Measurements from ENCODE around the gene SPOPL.
"Not testable (repeated sequence)": the region's sequence is repeated elsewhere in the genome, so short reads cannot be mapped to it uniquely, and the experiment has no call there.

Gene SPOPL

GRCh38 chr2:138536302-138536701 lies 34.7 kb downstream of the SPOPL start:
- Mint-ChIP-seq H3K4me3 (no peak overlapping the region), H3K4me1 (no peaks in the 10 kb centered on the region), H3K9me3 (peaks cover 7 to 26% of the 10 kb centered on the region in 2 donors), H3K27me3 (no peaks in the 10 kb centered on the region), H3K27ac (no peak overlapping the region)
- DNase-seq (no peak), ATAC-seq (no peak)

- DNase-seq (no peak), ATAC-seq (no peak)
- H3K27ac Mint-ChIP-seq = no peak overlapping the region
- H3K27me3 Mint-ChIP-seq = no peaks in the 10 kb centered on the region
- no peak overlapping the region for H3K4me3 Mint-ChIP-seq
- no peaks in the 10 kb centered on the region for H3K4me1 Mint-ChIP-seq
- peaks cover 7 to 30% of the 10 kb centered on the region in 2 donors for H3K9me3 Mint-ChIP-seq
Measured at GRCh38 chr2:138536740-138537139, 35.2 kb downstream of the SPOPL start.

GRCh38 chr2:138537170-138537915 lies 35.8 kb downstream of the SPOPL start:
- no peak overlapping the region for H3K4me3 Mint-ChIP-seq
- DNase-seq (no peak), ATAC-seq (no peak)
- H3K27ac Mint-ChIP-seq = no peak overlapping the region
- no peaks in the 10 kb centered on the region for H3K4me1 Mint-ChIP-seq
- peaks cover 7 to 36% of the 10 kb centered on the region in 2 donors for H3K9me3 Mint-ChIP-seq
- no peaks in the 10 kb centered on the region for H3K27me3 Mint-ChIP-seq

- H3K4me1 Mint-ChIP-seq = peaks cover 11% of the 10 kb centered on the region
- H3K9me3 Mint-ChIP-seq = peaks cover 0 to 21% of the 10 kb centered on the region in 2 donors
- not testable (repeated sequence) for H3K27ac Mint-ChIP-seq, DNase-seq, H3K4me3 Mint-ChIP-seq, H3K27me3 Mint-ChIP-seq, ATAC-seq
Measured at GRCh38 chr2:138544206-138544605, 42.6 kb downstream of the SPOPL start.

GRCh38 chr2:138548796-138549195 lies 47.2 kb downstream of the SPOPL start:
- DNase-seq = no peak
- Mint-ChIP-seq H3K27me3 (no peaks in the 10 kb centered on the region), H3K9me3 (peaks cover 0 to 5% of the 10 kb centered on the region in 2 donors), H3K4me3 (no peak overlapping the region), H3K27ac (no peak overlapping the region), H3K4me1 (peaks cover 6% of the 10 kb centered on the region)
- no peak for ATAC-seq

- no peak overlapping the region for H3K4me3 Mint-ChIP-seq
- no peaks in the 10 kb centered on the region for H3K4me1 Mint-ChIP-seq
- H3K27me3 Mint-ChIP-seq = no peaks in the 10 kb centered on the region
- DNase-seq (no peak), ATAC-seq (no peak)
- H3K27ac Mint-ChIP-seq = peak overlapping the region in 1 of 2 donors; percentile 31
- H3K9me3 Mint-ChIP-seq = no peaks in the 10 kb centered on the region
Measured at GRCh38 chr2:138550172-138550571, 48.6 kb downstream of the SPOPL start.

GRCh38 chr2:138550670-138551287 lies 49.2 kb downstream of the SPOPL start:
- Mint-ChIP-seq H3K27me3 (no peaks in the 10 kb centered on the region), H3K27ac (no peak overlapping the region)
- no peak for DNase-seq

GRCh38 chr2:138554123-138554522 lies 52.6 kb downstream of the SPOPL start:
- DNase-seq (no peak), ATAC-seq (no peak)
- Mint-ChIP-seq H3K27me3 (no peaks in the 10 kb centered on the region), H3K9me3 (no peaks in the 10 kb centered on the region), H3K4me1 (no peaks in the 10 kb centered on the region), H3K4me3 (no peak overlapping the region), H3K27ac (no peak overlapping the region)

More at GRCh38 chr2:138550670-138551287, 49.2 kb downstream of the SPOPL start:
- Mint-ChIP-seq H3K9me3 (no peaks in the 10 kb centered on the region), H3K4me3 (no peak overlapping the region), H3K4me1 (no peaks in the 10 kb centered on the region)
- ATAC-seq = no peak

GRCh38 chr2:138559641-138560040 lies 58.1 kb downstream of the SPOPL start:
- no peaks in the 10 kb centered on the region for H3K9me3 Mint-ChIP-seq
- ATAC-seq (no peak), DNase-seq (no peak)
- no peaks in the 10 kb centered on the region for H3K27me3 Mint-ChIP-seq
- no peak overlapping the region for H3K27ac Mint-ChIP-seq
- H3K4me1 Mint-ChIP-seq = no peaks in the 10 kb centered on the region
- no peak overlapping the region for H3K4me3 Mint-ChIP-seq

GRCh38 chr2:138564586-138565229 lies 63.1 kb downstream of the SPOPL start:
- no peak overlapping the region for H3K4me3 Mint-ChIP-seq
- DNase-seq (no peak), ATAC-seq (no peak)
- H3K27me3 Mint-ChIP-seq = no peaks in the 10 kb centered on the region
- no peaks in the 10 kb centered on the region for H3K9me3 Mint-ChIP-seq
- no peak overlapping the region for H3K27ac Mint-ChIP-seq
- H3K4me1 Mint-ChIP-seq = no peaks in the 10 kb centered on the region

GRCh38 chr2:138565230-138565598 lies 63.6 kb downstream of the SPOPL start:
- no peaks in the 10 kb centered on the region for H3K4me1 Mint-ChIP-seq
- no peak overlapping the region for H3K27ac Mint-ChIP-seq
- no peaks in the 10 kb centered on the region for H3K9me3 Mint-ChIP-seq
- ATAC-seq = no peak
- DNase-seq = no peak
- H3K4me3 Mint-ChIP-seq = no peak overlapping the region
- no peaks in the 10 kb centered on the region for H3K27me3 Mint-ChIP-seq

- DNase-seq (no peak), ATAC-seq (no peak)
- Mint-ChIP-seq H3K27me3 (no peaks in the 10 kb centered on the region), H3K9me3 (peaks cover 8 to 10% of the 10 kb centered on the region in 2 donors), H3K27ac (no peak overlapping the region), H3K4me1 (no peaks in the 10 kb centered on the region), H3K4me3 (no peak overlapping the region)
Measured at GRCh38 chr2:138572318-138572717, 70.7 kb downstream of the SPOPL start.

- Mint-ChIP-seq H3K4me1 (no peaks in the 10 kb centered on the region), H3K27me3 (no peaks in the 10 kb centered on the region), H3K27ac (no peak overlapping the region), H3K4me3 (no peak overlapping the region), H3K9me3 (peaks cover 17 to 29% of the 10 kb centered on the region in 2 donors)
- no peak for ATAC-seq
- DNase-seq = no peak
Measured at GRCh38 chr2:138577066-138577465, 75.5 kb downstream of the SPOPL start.

- H3K27me3 Mint-ChIP-seq = no peaks in the 10 kb centered on the region
- no peak for ATAC-seq
- no peak for DNase-seq
- H3K27ac Mint-ChIP-seq = no peak overlapping the region
- H3K4me3 Mint-ChIP-seq = no peak overlapping the region
- H3K9me3 Mint-ChIP-seq = peaks cover 16 to 25% of the 10 kb centered on the region in 2 donors
- H3K4me1 Mint-ChIP-seq = no peaks in the 10 kb centered on the region
Measured at GRCh38 chr2:138579556-138579955, 78.0 kb downstream of the SPOPL start.

- DNase-seq (no peak), ATAC-seq (no peak)
- Mint-ChIP-seq H3K4me3 (no peak overlapping the region), H3K27ac (no peak overlapping the region), H3K4me1 (no peaks in the 10 kb centered on the region), H3K27me3 (no peaks in the 10 kb centered on the region), H3K9me3 (peaks cover 10 to 19% of the 10 kb centered on the region in 2 donors)
Measured at GRCh38 chr2:138581909-138582308, 80.3 kb downstream of the SPOPL start.

GRCh38 chr2:138589663-138590062 lies 88.1 kb downstream of the SPOPL start:
- Mint-ChIP-seq H3K4me1 (no peaks in the 10 kb centered on the region), H3K27me3 (no peaks in the 10 kb centered on the region), H3K9me3 (peaks cover 0 to 5% of the 10 kb centered on the region in 2 donors), H3K27ac (no peak overlapping the region), H3K4me3 (no peak overlapping the region)
- no peak for DNase-seq
- no peak for ATAC-seq
